H1 (cell line): ENCODE results near the gene TMEM198. TPM values are rescaled to one million over a fixed set of nuclear protein-coding genes. Genes with fewer than 3 reads are reported as not detected.

Experiments
- CTCF ChIA-PET: fragments of 300-600 bp; sonication (Branson Sonifier 250); formaldehyde crosslinking; loops from one replicate; lab custom pipeline; 2021; ENCODE audit not compliant: partially characterized antibody; lab: Charles Lee
- POLR2A ChIA-PET: fragments of 300-600 bp; sonication (Branson Sonifier 250); formaldehyde crosslinking; loops from one replicate; lab custom pipeline; 2021; ENCODE audit warnings: inconsistent platforms; ENCODE audit not compliant: partially characterized antibody; lab: Charles Lee
- DNase-seq, 2 experiments: peaks; one replicate each; pipeline versions ENCODE4 v3.0.0 to v3.0.0-alpha.2; 2010 to 2022; ENCODE audit warnings: low spot score in 2 of 2, low read depth in 1 of 2, mixed read lengths in 1 of 2
- FAIRE-seq: peaks from 2 replicates; lab custom pipeline; 2011; peaks lifted over from hg19 to GRCh38; lab: Jason Lieb, UNC
- H2AFZ ChIP-seq: 2 replicates; pipeline ENCODE4 v1.8.1; 2012; ENCODE audit warnings: low read length, inconsistent platforms
- H2AK5ac ChIP-seq: 2 replicates; pipeline ENCODE4 v1.6.1; 2013; ENCODE audit warnings: low read depth, low read length
- H2BK120ac ChIP-seq: replicated peaks from 2 replicates; pipeline ENCODE3; 2013; ENCODE audit warnings: low read depth, low read length, inconsistent platforms
- H2BK12ac ChIP-seq: 2 replicates; pipeline ENCODE4 v1.6.1; 2013; ENCODE audit warnings: low read depth, low read length
- H2BK15ac ChIP-seq: 2 replicates; pipeline ENCODE4 v1.6.1; 2013; ENCODE audit warnings: low read length
- H2BK20ac ChIP-seq: 2 replicates; pipeline ENCODE4 v1.6.1; 2013; ENCODE audit warnings: low read length
- H2BK5ac ChIP-seq: 2 replicates; pipeline ENCODE4 v1.6.1; 2013; ENCODE audit warnings: low read depth, low read length
- H3K14ac ChIP-seq: 2 replicates; pipeline ENCODE4 v1.6.1; 2013; ENCODE audit warnings: inconsistent platforms; ENCODE audit not compliant: insufficient read length
- H3K18ac ChIP-seq: 2 replicates; pipeline ENCODE4 v1.6.1; 2013; ENCODE audit warnings: low read length; ENCODE audit errors: extremely low read depth
- H3K23ac ChIP-seq: 2 replicates; pipeline ENCODE4 v1.6.1; 2013; ENCODE audit warnings: inconsistent platforms; ENCODE audit not compliant: insufficient read length
- H3K23me2 ChIP-seq: 2 replicates; pipeline ENCODE4 v1.6.1; 2013; ENCODE audit warnings: low read depth, low read length
- H3K27ac ChIP-seq: 2 replicates; pipeline ENCODE4 v1.6.1; 2011; ENCODE audit warnings: low read depth, low read length, inconsistent platforms
- H3K27me3 ChIP-seq, 4 experiments: replicated peaks in 1 of 4; 1 replicate in 1 of 4; 2 replicates in 3 of 4; pipeline versions ENCODE4 v1.6.1 to v1.8.1; 2011 to 2013; ENCODE audit warnings: low read length in 3 of 4, mild to moderate bottlenecking in 3 of 4, inconsistent platforms in 2 of 4, mixed read lengths in 2 of 4, moderate library complexity in 1 of 4; ENCODE audit not compliant: control insufficient read depth in 3 of 4, insufficient read depth in 3 of 4; ENCODE audit errors: extremely low read depth in 1 of 4
- H3K36me3 ChIP-seq, 4 experiments: 2 replicates each; pipeline versions ENCODE4 v1.6.1 to v1.8.1; 2011 to 2013; ENCODE audit warnings: mild to moderate bottlenecking in 4 of 4, low read length in 3 of 4, moderate library complexity in 2 of 4, control low read depth in 1 of 4, inconsistent platforms in 1 of 4; ENCODE audit not compliant: insufficient read depth in 4 of 4, control insufficient read depth in 2 of 4
- H3K4ac ChIP-seq: replicated peaks from 2 replicates; pipeline ENCODE3; 2013; ENCODE audit warnings: low read length, low read depth, mixed read lengths, inconsistent platforms; ENCODE audit not compliant: insufficient read length
- H3K4me1 ChIP-seq, 4 experiments: replicated peaks in 1 of 4; 1 replicate in 1 of 4; 2 replicates in 3 of 4; pipeline versions ENCODE4 v1.6.1 to v1.8.1; 2011 to 2013; ENCODE audit warnings: low read length in 3 of 4, inconsistent platforms in 2 of 4, mixed read lengths in 1 of 4; ENCODE audit not compliant: insufficient read depth in 4 of 4, control insufficient read depth in 3 of 4
- H3K4me2 ChIP-seq, 2 experiments: 2 replicates each; pipeline versions ENCODE4 v1.6.1 to v1.8.1; 2011 to 2013; ENCODE audit warnings: low read depth in 2 of 2, low read length in 2 of 2, control low read depth in 1 of 2, inconsistent platforms in 1 of 2, mild to moderate bottlenecking in 1 of 2; ENCODE audit not compliant: insufficient read depth in 1 of 2
- H3K4me3 ChIP-seq, 4 experiments: fragments of 200-600, 300-600 bp in 1 of 4; sonication (generic), shearing (Covaris generic), sonication (Bioruptor Twin) in 1 of 4; 2 replicates each; pipeline versions ENCODE4 v1.5.1 to v1.8.1; 2011 to 2016; ENCODE audit warnings: low read length in 4 of 4, low read depth in 3 of 4, control low read depth in 2 of 4, inconsistent platforms in 2 of 4, mild to moderate bottlenecking in 2 of 4, mixed read lengths in 1 of 4, moderate library complexity in 1 of 4; ENCODE audit not compliant: insufficient read depth in 2 of 4; ENCODE audit errors: extremely low read depth in 1 of 4
- H3K56ac ChIP-seq: replicated peaks from 2 replicates; pipeline ENCODE3; 2013; ENCODE audit warnings: low read depth, mild to moderate bottlenecking, mixed read lengths, low read length, inconsistent platforms; ENCODE audit not compliant: insufficient read length
- H3K79me1 ChIP-seq: 2 replicates; pipeline ENCODE4 v1.6.1; 2013; ENCODE audit warnings: low read depth, low read length, control low read depth
- H3K79me2 ChIP-seq, 2 experiments: 2 replicates each; pipeline versions ENCODE4 v1.6.1 to v1.8.1; 2012 to 2013; ENCODE audit warnings: low read length in 2 of 2, mild to moderate bottlenecking in 2 of 2, inconsistent platforms in 1 of 2; ENCODE audit not compliant: insufficient read depth in 2 of 2, control insufficient read depth in 1 of 2
- H3K9ac ChIP-seq, 4 experiments: replicated peaks in 1 of 4; 1 replicate in 1 of 4; 2 replicates in 3 of 4; pipeline versions ENCODE4 v1.6.1 to v1.8.1; 2011 to 2013; ENCODE audit warnings: low read depth in 3 of 4, low read length in 3 of 4, control low read depth in 2 of 4, mild to moderate bottlenecking in 2 of 4, moderate library complexity in 2 of 4, inconsistent platforms in 1 of 4; ENCODE audit errors: extremely low read depth in 1 of 4
- H3K9me3 ChIP-seq, 2 experiments: 2 replicates each; pipeline versions ENCODE4 v1.6.1 to v1.8.1; 2012 to 2013; ENCODE audit warnings: mild to moderate bottlenecking in 2 of 2, moderate library complexity in 2 of 2, control low read depth in 1 of 2, inconsistent platforms in 1 of 2, low read depth in 1 of 2, low read length in 1 of 2, mixed read lengths in 1 of 2; ENCODE audit not compliant: insufficient read depth in 2 of 2
- H4K20me1 ChIP-seq, 2 experiments: replicated peaks in 1 of 2; 2 replicates each; pipeline versions ENCODE3 to v1.8.1; 2011 to 2013; ENCODE audit warnings: inconsistent platforms in 2 of 2, low read length in 2 of 2, mild to moderate bottlenecking in 1 of 2; ENCODE audit not compliant: insufficient read depth in 2 of 2, control insufficient read depth in 1 of 2
- H4K5ac ChIP-seq: 2 replicates; pipeline ENCODE4 v1.6.1; 2013; ENCODE audit warnings: low read length, low read depth, mixed read lengths, inconsistent platforms; ENCODE audit not compliant: insufficient read length
- H4K8ac ChIP-seq: 2 replicates; pipeline ENCODE4 v1.8.0; 2013; ENCODE audit warnings: mild to moderate bottlenecking, moderate library complexity, low read length, inconsistent platforms; ENCODE audit not compliant: insufficient read depth; ENCODE audit errors: extremely low read depth
- H4K91ac ChIP-seq: replicated peaks from 2 replicates; pipeline ENCODE3; 2013; ENCODE audit warnings: low read length, mixed read lengths, inconsistent platforms; ENCODE audit not compliant: insufficient read length
- CBX5 ChIP-seq: fragments of 300-800, 300-1000 bp; sonication (generic); IDR thresholded peaks from 2 replicates; pipeline ENCODE4 v1.7.1; 2016; ENCODE audit warnings: antibody characterized with exemption, low read length, low read depth
- WGBS, 2 experiments: shearing (Covaris generic) in 1 of 2; methylation state at CpG; one replicate each; pipeline versions ENCODE4 v1.1.6 to v1.1.7; 2013 to 2015; ENCODE audit warnings: low lambda C conversion rate in 2 of 2, mixed read lengths in 2 of 2, inconsistent platforms in 1 of 2, low coverage in 1 of 2, missing lambda C conversion rate in 1 of 2; ENCODE audit not compliant: insufficient replicate concordance in 2 of 2, insufficient coverage in 1 of 2, insufficient read length in 1 of 2; ENCODE audit errors: extremely low coverage in 1 of 2, missing lambda C conversion rate in 1 of 2; 5-methylcytosine and 5-hydroxymethylcytosine counted together
- polyA plus RNA-seq, 7 experiments: library from polyadenylated mRNA; depleted of rRNA in 3 of 7; stranded (reverse) in 5 of 7; unstranded in 2 of 7; fragments of >200 nt in 5 of 7; fragments of 200-250 nt in 2 of 7; gene quantifications; 1 replicate in 5 of 7; 2 replicates in 1 of 7; 4 replicates in 1 of 7; pipeline versions ENCODE4 v1.2.1 to v1.2.3, GENCODE V29; 2011 to 2013; ENCODE audit warnings: missing spikeins in 2 of 7, mixed read lengths in 2 of 7
- total RNA-seq: library from RNA; stranded (reverse); fragmentation: NEBNext Ultra II Directional; extraction: Animal tissue kit (Norgen Biotek cat#: 25700); gene quantifications from 2 replicates; pipeline ENCODE4 v1.2.1, GENCODE V29; 2021

The TMEM198 gene
- total and polyA plus RNA-seq, 2 of the 8 experiments (the other 6 are each of a cell fraction or from before 2014, with no cell fraction given): 10.2 to 10.4 TPM

GRCh38 chr2:219557791-219558785 lies 14.3 kb downstream of the TMEM198 start:
- POLR2A ChIA-PET: interaction anchor here (0.9 to 17.5 kb wide), 5 partner anchors 10 to 72 kb away, joined by 3 to 293 read pairs (median 21); partner anchors contain the start of genes CHPF, INHA, OBSL1 and TMEM198
- 95% methylated on average over 18 of the region's 25 CpGs; no CpG with 5 or more reads in 1 of the 2 experiments for WGBS, 2 experiments

More at GRCh38 chr2:219557791-219558785, 14.3 kb downstream of the TMEM198 start:
- H2BK20ac ChIP-seq: no peak overlapping the region
- H3K4me2 ChIP-seq: no peak overlapping the region
- no peak overlapping the region for H3K18ac ChIP-seq
- no peak overlapping the region for H2AFZ ChIP-seq
- no peak for TF ChIP-seq CBX5
- peaks cover 0 to 37% (median 27%) of the 10 kb centered on the region in 4 experiments; a peak in 6 of 7 replicates for H3K4me1 ChIP-seq
- H3K4ac ChIP-seq: no peak overlapping the region
- no peak overlapping the region for H2BK15ac ChIP-seq
- H2BK120ac ChIP-seq: no peak overlapping the region
- peaks cover 0 to 11% (median 8%) of the 10 kb centered on the region in 4 experiments; a peak in 5 of 7 replicates for H3K27me3 ChIP-seq
- H3K79me1 ChIP-seq: no peaks in the 10 kb centered on the region
- H3K9ac ChIP-seq: no peak overlapping the region
- H4K20me1 ChIP-seq: peaks cover 0 to 5% of the 10 kb centered on the region in 2 experiments
- DNase-seq (no peak), FAIRE-seq (no peak)
- peaks cover 0 to 13% (median 5%) of the 10 kb centered on the region in 4 experiments; a peak in 4 of 8 replicates for H3K36me3 ChIP-seq
- peak overlapping the region; percentile 39; the same call in 1 of the 2 replicates for H2BK12ac ChIP-seq
- H4K91ac ChIP-seq: no peak overlapping the region
- no peak overlapping the region for H3K14ac ChIP-seq
- H3K9me3 ChIP-seq: no peaks in the 10 kb centered on the region
- H2AK5ac ChIP-seq: no peak overlapping the region
- CTCF ChIA-PET: interaction anchor here (0.9 to 19.7 kb wide), 12 partner anchors 7 to 154 kb away, joined by 3 to 293 read pairs (median 6); partner anchors contain the start of genes CHPF, OBSL1, STK11IP and TMEM198
- H4K8ac ChIP-seq: no peak overlapping the region
- no peak overlapping the region for H3K23ac ChIP-seq
- H3K27ac ChIP-seq: no peak overlapping the region
- no peak overlapping the region for H4K5ac ChIP-seq
- H3K4me3 ChIP-seq: no peak overlapping the region
- peaks cover under 1% of the 10 kb centered on the region; the same call in 1 of the 2 replicates for H3K23me2 ChIP-seq
- no peak overlapping the region for H2BK5ac ChIP-seq
- no peak overlapping the region for H3K56ac ChIP-seq
- no peaks in the 10 kb centered on the region for H3K79me2 ChIP-seq
